Panc1 (cell line): ENCODE measurements around the gene VWA8. TPM values are rescaled to one million over a fixed set of nuclear protein-coding genes. Genes with fewer than 3 reads are reported as not detected.

Experiments used
- ATAC-seq: fragments of 200-7000 bp; cut with Tn5 transposase; 2 replicates; pipeline ENCODE4 v1.9.1; 2020; ENCODE audit warnings: mild to moderate bottlenecking, moderate library complexity
- BruUV-seq: library from RNA; stranded (reverse); fragments of 400-500 nt; replicated peaks from 2 replicates; lab custom pipeline; 2021; lab: Mats Ljungman, UMichigan
- CTCF ChIA-PET: fragments of 300-600 bp; sonication (Branson Sonifier 250); formaldehyde crosslinking; loops from one replicate; lab custom pipeline; 2022; ENCODE audit warnings: antibody characterized with exemption; lab: Charles Lee
- POLR2A ChIA-PET: fragments of 300-600 bp; sonication (Branson Sonifier 250); formaldehyde crosslinking; loops from one replicate; lab custom pipeline; 2022; ENCODE audit warnings: antibody characterized with exemption; lab: Charles Lee
- DNase-seq: peaks from one replicate; pipeline ENCODE4 v3.0.0-alpha.2; 2010; ENCODE audit warnings: low read depth, low spot score
- H3K27ac ChIP-seq: 2 replicates; pipeline ENCODE4 v1.5.1; 2011; ENCODE audit warnings: mild to moderate bottlenecking, low read length, inconsistent platforms
- H3K27me3 ChIP-seq: fragments of 200-500 bp; sonication (Bioruptor generic); 2 replicates; pipeline ENCODE4 v1.6.0; 2014; ENCODE audit warnings: low read length, inconsistent platforms; ENCODE audit not compliant: control insufficient read depth, insufficient read depth
- H3K36me3 ChIP-seq: fragments of 200-500 bp; sonication (Bioruptor generic); 2 replicates; pipeline ENCODE4 v1.5.1; 2014; ENCODE audit warnings: inconsistent platforms, mild to moderate bottlenecking, low read length, moderate library complexity; ENCODE audit not compliant: control insufficient read depth, insufficient read depth
- H3K4me1 ChIP-seq: 2 replicates; pipeline ENCODE4 v1.5.1; 2011; ENCODE audit warnings: inconsistent platforms, mild to moderate bottlenecking, low read length, moderate library complexity; ENCODE audit not compliant: control insufficient read depth, insufficient read depth
- H3K4me3 ChIP-seq, 2 experiments: 2 replicates each; pipeline ENCODE4 v1.5.1; 2011 to 2012; ENCODE audit warnings: low read depth in 2 of 2, low read length in 2 of 2, mild to moderate bottlenecking in 2 of 2, inconsistent platforms in 1 of 2, moderate library complexity in 1 of 2
- H3K9me3 ChIP-seq: fragments of 200-500 bp; sonication (Bioruptor generic); 2 replicates; pipeline ENCODE4 v1.5.1; 2014; ENCODE audit warnings: low read depth, mild to moderate bottlenecking, inconsistent platforms, low read length, moderate library complexity; ENCODE audit not compliant: control insufficient read depth, insufficient read depth
- CTCF ChIP-seq: fragments of 450-650 bp; IDR thresholded peaks from 2 replicates; pipeline ENCODE4 v1.5.1; 2017; ENCODE audit warnings: mild to moderate bottlenecking
- POLR2AphosphoS5 ChIP-seq: IDR thresholded peaks from 2 replicates; pipeline ENCODE4 v1.6.1; 2012; ENCODE audit warnings: mild to moderate bottlenecking, low read depth, low read length, moderate library complexity
- SIN3A ChIP-seq: IDR thresholded peaks from 2 replicates; pipeline ENCODE4 v1.6.1; 2012; ENCODE audit warnings: low read depth, mild to moderate bottlenecking, low read length, moderate library complexity, borderline replicate concordance; ENCODE audit not compliant: insufficient read depth
- TCF7L2 ChIP-seq: IDR thresholded peaks from 2 replicates; pipeline ENCODE4 v1.6.1; 2011; ENCODE audit warnings: mild to moderate bottlenecking, low read depth, low read length, inconsistent platforms
- in situ Hi-C: cut with HindIII; loops from 2 replicates; pipeline ENCODE4 v1.10.0; 2016; ENCODE audit warnings: low sequenced_read_pairs, low pct_unique_long_range_greater_than_20kb
- intact Hi-C: fragments of 100-400 bp; cut with micrococcal nuclease; formaldehyde crosslinking; loops from one replicate; pipeline ENCODE4 v1.10.0; 2022; ENCODE audit not compliant: unreplicated experiment
- total RNA-seq: library from RNA; stranded (reverse); gene quantifications from one replicate; pipeline ENCODE4 v1.2.1, GENCODE V29; 2021; ENCODE audit not compliant: unreplicated experiment
- TF ChIP-seq, protein P1 (sequence below), 2 experiments: IDR thresholded peaks; 2 replicates each; pipeline ENCODE4 v1.6.1; 2011 to 2012; ENCODE audit warnings: low read depth in 2 of 2, control low read depth in 1 of 2, low read length in 1 of 2, mild to moderate bottlenecking in 1 of 2, moderate library complexity in 1 of 2; ENCODE audit not compliant: insufficient read depth in 1 of 2

The VWA8 gene
- total RNA-seq, 1 experiment from 2014 or later = 11.2 TPM

- DNase-seq (no peak), ATAC-seq (no peak)
- no peak overlapping the region for H3K27ac ChIP-seq
- no peak overlapping the region for H3K4me3 ChIP-seq
- CTCF ChIA-PET = no interaction called here
- intact Hi-C loops = no loop called here
- in situ Hi-C loops = no loop called here
- POLR2A ChIA-PET = no interaction called here
- TF ChIP-seq SIN3A = no peak
- TF ChIP-seq CTCF = no peak
- no peak for TF ChIP-seq POLR2AphosphoS5
- BruUV-seq = no TSS peak
- no peaks in the 10 kb centered on the region for H3K9me3 ChIP-seq
- H3K27me3 ChIP-seq = no peaks in the 10 kb centered on the region
- no peaks in the 10 kb centered on the region for H3K4me1 ChIP-seq
- no peaks in the 10 kb centered on the region for H3K36me3 ChIP-seq
Observed at GRCh38 chr13:41842036-41842620, 118.8 kb downstream of the VWA8 start.

- H3K4me3 ChIP-seq = no peak overlapping the region
- H3K27me3 ChIP-seq = no peaks in the 10 kb centered on the region
- TF ChIP-seq, protein P1, sequence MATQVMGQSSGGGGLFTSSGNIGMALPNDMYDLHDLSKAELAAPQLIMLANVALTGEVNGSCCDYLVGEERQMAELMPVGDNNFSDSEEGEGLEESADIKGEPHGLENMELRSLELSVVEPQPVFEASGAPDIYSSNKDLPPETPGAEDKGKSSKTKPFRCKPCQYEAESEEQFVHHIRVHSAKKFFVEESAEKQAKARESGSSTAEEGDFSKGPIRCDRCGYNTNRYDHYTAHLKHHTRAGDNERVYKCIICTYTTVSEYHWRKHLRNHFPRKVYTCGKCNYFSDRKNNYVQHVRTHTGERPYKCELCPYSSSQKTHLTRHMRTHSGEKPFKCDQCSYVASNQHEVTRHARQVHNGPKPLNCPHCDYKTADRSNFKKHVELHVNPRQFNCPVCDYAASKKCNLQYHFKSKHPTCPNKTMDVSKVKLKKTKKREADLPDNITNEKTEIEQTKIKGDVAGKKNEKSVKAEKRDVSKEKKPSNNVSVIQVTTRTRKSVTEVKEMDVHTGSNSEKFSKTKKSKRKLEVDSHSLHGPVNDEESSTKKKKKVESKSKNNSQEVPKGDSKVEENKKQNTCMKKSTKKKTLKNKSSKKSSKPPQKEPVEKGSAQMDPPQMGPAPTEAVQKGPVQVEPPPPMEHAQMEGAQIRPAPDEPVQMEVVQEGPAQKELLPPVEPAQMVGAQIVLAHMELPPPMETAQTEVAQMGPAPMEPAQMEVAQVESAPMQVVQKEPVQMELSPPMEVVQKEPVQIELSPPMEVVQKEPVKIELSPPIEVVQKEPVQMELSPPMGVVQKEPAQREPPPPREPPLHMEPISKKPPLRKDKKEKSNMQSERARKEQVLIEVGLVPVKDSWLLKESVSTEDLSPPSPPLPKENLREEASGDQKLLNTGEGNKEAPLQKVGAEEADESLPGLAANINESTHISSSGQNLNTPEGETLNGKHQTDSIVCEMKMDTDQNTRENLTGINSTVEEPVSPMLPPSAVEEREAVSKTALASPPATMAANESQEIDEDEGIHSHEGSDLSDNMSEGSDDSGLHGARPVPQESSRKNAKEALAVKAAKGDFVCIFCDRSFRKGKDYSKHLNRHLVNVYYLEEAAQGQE (IDR thresholded peaks at IDR 0.05; ENCODE audit: insufficient read depth in 1 of 2, low read depth in 2 of 2, low read length in 1 of 2) = no peak
- TF ChIP-seq SIN3A (no peak), CTCF (no peak), POLR2AphosphoS5 (no peak), TCF7L2 (no peak)
- intact Hi-C loops = no loop called here
- H3K36me3 ChIP-seq = no peaks in the 10 kb centered on the region
- ATAC-seq = no peak
- H3K4me1 ChIP-seq = no peaks in the 10 kb centered on the region
- ChIA-PET POLR2A (no interaction called here), CTCF (no interaction called here)
- no peak overlapping the region for H3K27ac ChIP-seq
- in situ Hi-C loops = no loop called here
- no TSS peak for BruUV-seq
- no peaks in the 10 kb centered on the region for H3K9me3 ChIP-seq
- no peak for DNase-seq
Observed at GRCh38 chr13:41837629-41838028, 123.3 kb downstream of the VWA8 start.
